K562 (cell line): ENCODE results near the gene BCL3.

ENCODE experiments used
- EP300 ChIP-seq: IDR thresholded peaks from 2 replicates; pipeline ENCODE4 v1.6.1; 2012; ENCODE audit warnings: low read length, improper control_type of control experiment
- PHF8 ChIP-seq: fragments of 200-600 bp; sonication (generic); IDR thresholded peaks from 2 replicates; pipeline ENCODE4 v1.6.1; 2012; ENCODE audit warnings: mixed run types, mild to moderate bottlenecking, inconsistent platforms, low read length, moderate library complexity, borderline replicate concordance
- ZNF398 ChIP-seq: fragments of 250-450 bp; sonication (Bioruptor Pico); IDR thresholded peaks from 2 replicates; pipeline ENCODE4 v1.8.0; 2021; ENCODE audit warnings: moderate library complexity, mild to moderate bottlenecking, inconsistent platforms
- TF ChIP-seq, protein P1 (sequence below): fragments of 450-650 bp; formaldehyde crosslinking; IDR thresholded peaks from 2 replicates; pipeline ENCODE4 v1.4.0; 2022; ENCODE audit warnings: missing genetic modification characterization

DNA sequence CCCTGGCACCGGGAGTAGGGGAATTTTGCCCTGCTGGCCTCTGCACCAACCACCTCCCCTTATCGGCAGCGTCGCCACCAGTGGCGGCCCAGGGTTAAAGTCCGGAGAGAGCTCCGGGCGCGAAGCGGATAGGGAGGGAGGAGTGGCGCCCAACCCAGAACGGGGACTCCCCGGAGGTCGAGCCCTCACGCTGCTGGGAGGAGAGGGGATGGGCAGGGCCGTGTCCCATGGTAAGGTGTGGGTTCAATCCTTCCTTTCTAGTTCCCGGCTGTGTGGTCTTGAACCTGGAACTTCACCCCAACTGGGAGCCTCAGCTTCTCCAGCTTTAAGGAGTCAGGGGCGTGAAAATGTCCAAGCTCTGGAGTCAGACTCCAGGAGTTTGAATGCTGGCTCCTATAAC lies 23.3 kb upstream of the BCL3 start:
- TF ChIP-seq, protein P1, sequence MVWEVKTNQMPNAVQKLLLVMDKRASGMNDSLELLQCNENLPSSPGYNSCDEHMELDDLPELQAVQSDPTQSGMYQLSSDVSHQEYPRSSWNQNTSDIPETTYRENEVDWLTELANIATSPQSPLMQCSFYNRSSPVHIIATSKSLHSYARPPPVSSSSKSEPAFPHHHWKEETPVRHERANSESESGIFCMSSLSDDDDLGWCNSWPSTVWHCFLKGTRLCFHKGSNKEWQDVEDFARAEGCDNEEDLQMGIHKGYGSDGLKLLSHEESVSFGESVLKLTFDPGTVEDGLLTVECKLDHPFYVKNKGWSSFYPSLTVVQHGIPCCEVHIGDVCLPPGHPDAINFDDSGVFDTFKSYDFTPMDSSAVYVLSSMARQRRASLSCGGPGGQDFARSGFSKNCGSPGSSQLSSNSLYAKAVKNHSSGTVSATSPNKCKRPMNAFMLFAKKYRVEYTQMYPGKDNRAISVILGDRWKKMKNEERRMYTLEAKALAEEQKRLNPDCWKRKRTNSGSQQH (CRISPR knock-in tag) = no peak
- TF ChIP-seq PHF8 (no peak), EP300 (no peak), ZNF398 (CRISPR knock-in tag) (no peak)
